ENCODE data around the gene FCHSD2.
"Not testable (repeated sequence)": the region's sequence is repeated elsewhere in the genome, so short reads cannot be mapped to it uniquely, and the experiment has no call there.

FCHSD2 gene

DNA sequence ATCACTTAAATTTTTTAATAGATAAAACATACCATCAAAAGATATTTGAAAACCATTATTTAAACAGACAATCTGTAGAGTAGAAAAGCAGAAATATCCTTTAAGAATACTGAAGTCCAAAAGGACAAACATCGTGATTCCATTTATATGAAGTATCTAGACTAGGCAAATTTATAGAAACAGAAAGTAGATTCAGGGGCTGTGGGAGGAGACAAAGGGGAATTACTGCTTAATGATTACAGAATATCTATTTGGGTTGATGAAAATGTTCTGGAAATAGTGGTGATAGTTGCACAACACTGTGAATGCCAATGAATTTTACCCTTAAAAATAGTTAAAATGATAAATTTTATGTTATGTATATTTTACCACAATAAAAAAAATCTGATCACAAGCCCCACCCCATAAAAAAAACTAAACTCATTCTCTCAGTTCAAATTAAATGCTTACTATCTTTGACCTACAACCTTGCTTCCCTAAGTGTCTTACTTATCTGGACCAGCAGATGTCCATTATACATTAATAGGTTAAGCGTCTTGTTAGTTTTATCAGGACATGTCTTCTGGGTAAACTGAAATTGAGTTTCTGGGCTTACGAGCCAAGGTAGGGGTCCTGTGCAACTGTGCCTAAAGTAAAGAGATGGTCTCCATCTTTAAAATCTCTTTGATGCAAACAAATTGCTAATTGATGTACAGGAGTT, 86.3 kb downstream of the FCHSD2 start:
- DNase-seq = no peak

DNA sequence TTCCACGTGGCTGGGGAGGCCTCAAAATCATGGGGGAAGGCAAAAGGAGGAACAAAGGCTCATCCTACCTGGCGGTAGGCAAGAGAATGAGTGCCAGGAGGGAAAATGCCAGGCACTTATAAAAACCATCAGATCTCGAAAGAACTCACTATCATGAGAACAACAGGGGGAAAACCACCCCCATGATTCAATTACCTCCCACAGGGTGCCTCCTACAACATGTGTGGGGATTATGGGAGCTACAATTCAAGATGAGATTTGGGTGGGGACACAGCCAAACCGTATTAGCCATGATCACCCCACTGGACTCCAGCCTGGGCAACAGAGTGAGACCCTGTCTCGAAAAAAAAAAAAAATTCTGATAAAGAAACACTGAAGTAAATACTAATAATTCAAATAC, 87.1 kb downstream of the FCHSD2 start:
- DNase-seq = no peak

- DNase-seq = no peak
Measured at GRCh38 chr11:73053964-73054363, 88.2 kb downstream of the FCHSD2 start.

- DNase-seq = no peak
Measured at GRCh38 chr11:73048446-73048845, 93.7 kb downstream of the FCHSD2 start.

GRCh38 chr11:73047773-73048371, 94.2 kb downstream of the FCHSD2 start:
- no peak for DNase-seq

- no peak for DNase-seq
Measured at GRCh38 chr11:73040046-73040445, 102.1 kb downstream of the FCHSD2 start.

DNA sequence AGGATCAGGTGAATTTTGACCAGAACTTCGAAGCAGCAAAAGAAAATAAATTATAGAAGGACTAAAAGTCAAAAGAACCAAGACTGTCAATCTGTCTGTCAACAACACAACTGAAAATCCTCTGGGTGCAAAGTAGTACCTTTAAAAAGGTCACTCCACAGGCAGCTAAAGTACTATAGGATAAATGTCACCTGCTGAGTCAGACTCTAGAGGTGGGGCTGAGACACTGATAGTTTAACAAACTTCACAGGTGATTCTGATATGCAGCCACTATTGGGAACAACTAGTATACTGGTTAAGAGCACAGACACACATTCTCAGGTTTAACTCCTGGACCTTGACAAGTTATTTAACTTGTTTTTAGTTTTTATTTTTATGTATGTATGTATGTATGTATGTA, 107.3 kb downstream of the FCHSD2 start:
- DNase-seq = no peak

DNA sequence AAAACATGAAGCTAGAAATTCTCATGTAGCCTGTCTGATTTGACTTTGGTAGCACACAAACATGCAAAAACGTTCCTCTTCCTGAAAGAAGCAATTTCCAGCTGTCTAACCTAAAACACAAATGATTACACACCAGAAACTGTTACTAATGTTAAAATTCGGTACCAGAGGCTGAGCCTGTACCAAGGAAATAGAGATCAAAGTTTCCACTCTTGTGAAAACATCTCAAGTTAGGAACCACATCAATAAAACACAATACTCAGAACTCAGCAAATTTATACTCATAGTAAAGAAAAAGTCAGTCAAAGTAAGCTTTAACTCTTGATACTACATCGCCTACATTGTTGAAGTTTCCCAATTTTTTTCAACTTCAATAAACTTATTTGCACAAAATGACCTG, 107.8 kb downstream of the FCHSD2 start:
- no peak for DNase-seq

GRCh38 chr11:73030130-73030529, 112.0 kb downstream of the FCHSD2 start:
- no peak for DNase-seq

DNA sequence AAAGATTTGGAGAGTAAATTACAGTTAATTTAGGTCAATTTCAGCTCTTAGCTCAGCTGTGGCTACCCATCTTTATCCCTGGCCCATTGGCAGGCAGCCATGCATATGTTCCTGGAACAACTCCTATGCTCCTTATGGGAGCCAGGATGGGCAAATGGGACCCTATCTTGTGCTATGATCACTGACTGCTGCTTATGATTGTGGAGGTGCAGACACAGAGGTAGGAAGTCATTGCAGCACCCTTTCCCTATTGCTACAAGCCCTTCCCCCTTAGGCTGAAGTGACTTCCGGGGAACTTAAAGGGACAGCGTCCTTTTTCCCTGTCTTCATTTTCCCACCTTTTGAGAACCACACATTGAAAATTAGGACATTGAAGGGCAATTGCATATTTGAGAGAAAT, 112.7 kb downstream of the FCHSD2 start:
- no peak for DNase-seq

- no peak for DNase-seq
Measured at GRCh38 chr11:73028611-73029010, 113.5 kb downstream of the FCHSD2 start.

GRCh38 chr11:73027840-73028239, 114.3 kb downstream of the FCHSD2 start:
- DNase-seq = not testable (repeated sequence)

DNA sequence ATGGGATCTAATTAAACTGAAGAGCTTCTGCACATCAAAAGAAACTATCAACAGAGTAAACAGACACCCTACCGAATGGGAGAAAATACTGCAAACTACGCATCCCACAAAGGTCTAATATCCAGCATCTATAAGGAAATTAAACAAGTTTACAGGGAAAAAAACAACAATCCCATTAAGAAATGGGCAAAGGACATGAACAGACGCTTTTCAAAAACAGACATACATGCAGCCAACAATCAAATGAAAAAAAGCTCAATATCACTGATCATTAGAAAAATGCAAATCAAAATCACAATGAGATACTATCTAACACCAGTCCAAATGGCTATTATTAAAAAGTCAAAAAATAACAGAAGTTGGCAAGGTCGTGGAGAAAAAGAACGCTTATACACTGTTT, 117.5 kb downstream of the FCHSD2 start:
- DNase-seq = no peak

- no peak for DNase-seq
Measured at GRCh38 chr11:73019996-73020395, 122.1 kb downstream of the FCHSD2 start.

- DNase-seq = no peak
Measured at GRCh38 chr11:73019449-73019848, 122.7 kb downstream of the FCHSD2 start.

DNA sequence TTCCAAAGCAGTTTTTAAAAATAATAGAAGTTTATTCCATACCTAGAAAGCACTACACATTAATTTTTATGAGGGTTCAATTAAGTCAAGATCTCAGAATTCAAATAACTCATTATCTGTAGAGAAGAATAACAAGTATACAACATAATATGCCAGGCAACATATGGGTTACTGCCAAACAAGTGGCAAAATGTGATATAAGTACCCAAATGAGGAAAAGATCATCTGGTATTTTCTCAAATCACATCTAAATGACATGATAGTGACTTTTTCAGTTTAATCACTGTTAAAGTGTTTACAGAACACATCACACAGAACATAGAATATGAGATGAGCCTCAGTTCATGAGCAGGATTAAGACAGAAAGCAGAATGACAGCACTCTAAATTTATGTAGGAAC, 123.3 kb downstream of the FCHSD2 start:
- DNase-seq = no peak

GRCh38 chr11:73017024-73017751, 124.9 kb downstream of the FCHSD2 start:
- DNase-seq = no peak

DNA sequence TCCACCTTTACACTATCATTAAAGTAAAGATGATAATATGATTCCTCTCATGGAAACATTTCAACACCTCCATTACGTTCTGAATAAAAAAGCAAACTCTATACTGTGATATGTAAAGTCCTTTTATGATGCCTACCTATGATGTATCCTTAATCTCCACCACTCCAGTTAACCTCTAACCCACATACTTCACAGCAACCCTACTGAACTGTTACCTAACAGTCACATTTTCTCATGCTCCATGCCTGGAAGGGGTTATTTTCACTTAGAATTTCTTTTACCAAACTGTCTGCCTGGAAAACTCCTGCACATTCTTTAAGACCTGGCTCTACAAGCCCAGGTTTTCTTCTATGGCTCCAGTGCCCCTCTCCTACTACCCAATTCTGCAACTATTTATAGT, 129.1 kb downstream of the FCHSD2 start:
- no peak for DNase-seq

DNA sequence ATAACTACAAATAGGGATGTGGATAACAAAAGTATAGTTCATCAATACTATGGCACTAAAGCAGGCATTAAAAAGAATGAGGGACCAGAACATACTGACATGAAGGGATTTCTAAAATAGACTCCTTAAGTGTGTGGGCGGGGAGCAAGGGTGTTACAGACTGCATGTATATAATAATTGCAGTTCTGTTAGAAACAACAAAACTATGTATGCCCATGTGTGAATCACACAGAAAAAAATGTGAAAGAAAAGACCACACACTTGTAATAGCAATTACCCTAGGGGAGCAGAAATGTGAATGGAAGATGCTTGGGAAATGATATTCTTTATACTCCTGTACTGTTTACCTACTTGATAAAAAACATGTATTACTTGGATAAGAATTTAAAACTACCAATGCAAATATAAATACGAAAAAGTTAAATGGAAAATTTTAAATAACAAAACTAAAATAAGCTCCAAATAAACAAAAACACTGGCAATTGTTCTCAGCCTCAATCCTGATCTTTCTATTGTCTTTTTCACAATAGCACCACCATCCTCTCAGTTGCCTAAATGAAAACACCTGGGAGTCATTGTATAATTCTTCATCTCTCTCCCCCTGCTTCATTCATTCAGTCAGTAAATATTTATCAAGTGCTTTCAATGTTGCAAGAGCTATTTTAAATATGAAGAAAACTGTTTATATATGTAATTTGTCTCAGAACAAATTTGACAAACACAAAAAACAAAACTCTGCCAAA, 129.8 kb downstream of the FCHSD2 start:
- no peak for DNase-seq

- DNase-seq = no peak
Measured at GRCh38 chr11:73011126-73011817, 130.8 kb downstream of the FCHSD2 start.

GRCh38 chr11:73009972-73010371, 132.1 kb downstream of the FCHSD2 start:
- no peak for DNase-seq

DNA sequence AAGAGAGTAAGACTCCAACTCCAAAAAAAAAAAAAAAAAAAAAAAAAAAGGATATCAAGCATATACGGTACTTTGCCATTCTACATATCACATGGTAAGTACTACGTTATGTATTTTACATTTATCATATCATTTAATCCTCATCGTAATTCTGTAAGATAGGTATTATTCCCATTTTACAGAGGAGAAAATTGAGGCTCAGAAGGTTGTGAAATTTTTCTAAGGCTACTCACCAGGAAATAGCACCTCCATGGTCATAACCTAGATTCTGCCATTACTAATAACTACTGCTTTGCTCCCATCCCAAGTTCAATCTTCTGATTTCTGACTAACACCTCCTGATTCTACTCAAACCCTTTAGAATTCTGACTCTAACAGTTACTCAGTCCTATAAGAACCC, 138.0 kb downstream of the FCHSD2 start:
- DNase-seq = no peak

DNA sequence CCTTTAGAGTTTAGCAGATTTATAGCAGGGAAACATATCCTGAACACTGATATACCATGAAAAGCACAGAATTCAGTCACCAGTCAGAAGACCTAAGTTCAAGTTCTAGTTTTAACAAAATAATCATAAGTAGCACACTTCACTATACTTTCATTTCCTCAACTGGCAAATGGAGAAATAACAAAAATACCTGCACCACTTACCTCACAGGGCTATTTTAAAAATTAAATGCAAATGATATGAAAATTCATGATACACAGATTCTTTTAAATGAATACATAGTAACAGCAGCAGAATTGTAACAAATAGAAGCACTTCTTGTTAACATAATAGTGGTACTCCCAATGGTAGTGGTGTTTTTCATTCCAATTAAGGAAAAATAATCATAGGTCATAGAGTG, 139.0 kb downstream of the FCHSD2 start:
- DNase-seq = no peak

Measured in NCI-H187 treated with DMSO at 0.1 percent for 48 hours (cell line).